H9 (cell line): ENCODE results near the gene PDIA4. TPM values are rescaled to one million over a fixed set of nuclear protein-coding genes. Genes with fewer than 3 reads are reported as not detected.

ENCODE experiments used
- DNase-seq: peaks from one replicate; pipeline ENCODE4 v3.0.0-alpha.2; 2017
- H2AFZ ChIP-seq: one replicate; pipeline ENCODE4 v1.6.1; 2013; ENCODE audit warnings: mild to moderate bottlenecking, low read length, control low read depth, moderate library complexity
- H2AK5ac ChIP-seq: 2 replicates; pipeline ENCODE4 v1.6.1; 2013; ENCODE audit warnings: low read length, control low read depth, mixed read lengths; ENCODE audit not compliant: insufficient read length
- H2BK120ac ChIP-seq: one replicate; pipeline ENCODE4 v1.6.1; 2013; ENCODE audit warnings: low read depth, mild to moderate bottlenecking, low read length, control low read depth, inconsistent platforms; ENCODE audit not compliant: poor library complexity, severe bottlenecking
- H2BK12ac ChIP-seq: 2 replicates; pipeline ENCODE4 v1.6.1; 2013; ENCODE audit warnings: low read length, control low read depth, mixed read lengths, low read depth; ENCODE audit not compliant: insufficient read length
- H2BK15ac ChIP-seq: 2 replicates; pipeline ENCODE4 v1.6.1; 2013; ENCODE audit warnings: low read depth, low read length, control low read depth
- H2BK20ac ChIP-seq: one replicate; pipeline ENCODE4 v1.6.1; 2013; ENCODE audit warnings: low read depth, mild to moderate bottlenecking, low read length, control low read depth, inconsistent platforms; ENCODE audit not compliant: poor library complexity, severe bottlenecking
- H2BK5ac ChIP-seq: 2 replicates; pipeline ENCODE4 v1.6.1; 2013; ENCODE audit warnings: low read length, control low read depth, mixed read lengths; ENCODE audit not compliant: insufficient read length
- H3K14ac ChIP-seq: 2 replicates; pipeline ENCODE4 v1.6.1; 2013; ENCODE audit warnings: low read length, control low read depth; ENCODE audit not compliant: insufficient read depth
- H3K18ac ChIP-seq: 2 replicates; pipeline ENCODE4 v1.6.1; 2013; ENCODE audit warnings: low read depth, mild to moderate bottlenecking, mixed read lengths, low read length, control low read depth; ENCODE audit not compliant: insufficient read length
- H3K23ac ChIP-seq: 2 replicates; pipeline ENCODE4 v1.6.1; 2013; ENCODE audit warnings: low read length, control low read depth, mixed read lengths, low read depth; ENCODE audit not compliant: insufficient read length
- H3K23me2 ChIP-seq: 2 replicates; pipeline ENCODE4 v1.6.1; 2013; ENCODE audit warnings: low read depth, mild to moderate bottlenecking, mixed read lengths, low read length, control low read depth; ENCODE audit not compliant: insufficient read length, poor library complexity, severe bottlenecking
- H3K27ac ChIP-seq: 2 replicates; pipeline ENCODE4 v1.5.1; 2013; ENCODE audit warnings: low read length, control low read depth, mixed read lengths, low read depth; ENCODE audit not compliant: insufficient read length
- H3K27me3 ChIP-seq: 2 replicates; pipeline ENCODE4 v1.6.1; 2013; ENCODE audit warnings: low read length, control low read depth, inconsistent platforms; ENCODE audit not compliant: insufficient read depth
- H3K4ac ChIP-seq: 2 replicates; pipeline ENCODE4 v1.6.1; 2013; ENCODE audit warnings: low read depth, mild to moderate bottlenecking, control low read depth, inconsistent platforms, low read length, moderate library complexity
- H3K4me1 ChIP-seq: 2 replicates; pipeline ENCODE4 v1.6.1; 2013; ENCODE audit warnings: low read length, control low read depth, inconsistent platforms; ENCODE audit not compliant: insufficient read depth
- H3K4me2 ChIP-seq: 2 replicates; pipeline ENCODE4 v1.6.1; 2013; ENCODE audit warnings: low read length, control low read depth, mixed read lengths; ENCODE audit not compliant: insufficient read length, insufficient read depth
- H3K56ac ChIP-seq: 2 replicates; pipeline ENCODE4 v1.6.1; 2013; ENCODE audit warnings: low read depth, mild to moderate bottlenecking, mixed read lengths, low read length, control low read depth; ENCODE audit not compliant: insufficient read length
- H3K79me1 ChIP-seq: 2 replicates; pipeline ENCODE4 v1.6.1; 2013; ENCODE audit warnings: low read depth, mild to moderate bottlenecking, moderate library complexity, low read length, control low read depth, inconsistent platforms; ENCODE audit not compliant: insufficient read depth, poor library complexity, severe bottlenecking
- H3K79me2 ChIP-seq: 2 replicates; pipeline ENCODE4 v1.6.1; 2013; ENCODE audit warnings: low read length, control low read depth, inconsistent platforms; ENCODE audit not compliant: insufficient read depth
- H3K9ac ChIP-seq: 2 replicates; pipeline ENCODE4 v1.6.1; 2013; ENCODE audit warnings: low read length, control low read depth, mixed read lengths; ENCODE audit not compliant: insufficient read length; ENCODE audit errors: extremely low read depth
- H3K9me3 ChIP-seq: one replicate; pipeline ENCODE4 v1.6.1; 2013; ENCODE audit warnings: low read depth, low read length, inconsistent platforms; ENCODE audit not compliant: control insufficient read depth
- H3T11ph ChIP-seq: one replicate; pipeline ENCODE4 v1.6.1; 2013; ENCODE audit warnings: mild to moderate bottlenecking, low read length, control low read depth, inconsistent platforms
- H4K20me1 ChIP-seq: one replicate; pipeline ENCODE4 v1.6.1; 2013; ENCODE audit not compliant: control insufficient read depth, insufficient read length, insufficient read depth
- H4K5ac ChIP-seq: 2 replicates; pipeline ENCODE4 v1.6.1; 2013; ENCODE audit warnings: low read depth, mild to moderate bottlenecking, mixed read lengths, low read length, control low read depth; ENCODE audit not compliant: insufficient read length
- H4K8ac ChIP-seq: replicated peaks from 2 replicates; pipeline ENCODE4 v1.6.1; 2013; ENCODE audit warnings: low read length, control low read depth, mixed read lengths, low read depth; ENCODE audit not compliant: insufficient read length
- H4K91ac ChIP-seq: 2 replicates; pipeline ENCODE4 v1.6.1; 2013; ENCODE audit warnings: low read depth, mild to moderate bottlenecking, moderate library complexity, mixed read lengths, low read length, control low read depth; ENCODE audit not compliant: insufficient read length
- H3K27ac Mint-ChIP-seq, 3 experiments: 2 replicates in 2 of 3; 3 replicates in 1 of 3; pipeline ENCODE4 v1.8.0; 2020 to 2021; ENCODE audit warnings: mixed read lengths in 3 of 3, mild to moderate bottlenecking in 1 of 3, moderate library complexity in 1 of 3
- H3K27me3 Mint-ChIP-seq: 2 replicates; pipeline ENCODE4 v1.8.0; 2021; ENCODE audit warnings: low read depth, mild to moderate bottlenecking, moderate library complexity, mixed read lengths
- H3K36me3 Mint-ChIP-seq, 3 experiments: 2 replicates in 2 of 3; 3 replicates in 1 of 3; pipeline ENCODE4 v1.8.0; 2020 to 2021; ENCODE audit warnings: low read depth in 3 of 3, mixed read lengths in 3 of 3; ENCODE audit not compliant: insufficient read depth in 1 of 3
- H3K4me1 Mint-ChIP-seq, 2 experiments: 2 replicates each; pipeline ENCODE4 v1.8.0; 2020; ENCODE audit warnings: mixed read lengths in 2 of 2
- H3K4me3 Mint-ChIP-seq, 2 experiments: 2 replicates in 1 of 2; 3 replicates in 1 of 2; pipeline ENCODE4 v1.8.0; 2020 to 2021; ENCODE audit warnings: mild to moderate bottlenecking in 2 of 2, mixed read lengths in 2 of 2, moderate library complexity in 1 of 2
- H3K9me3 Mint-ChIP-seq, 2 experiments: 2 replicates in 1 of 2; 3 replicates in 1 of 2; pipeline ENCODE4 v1.8.0; 2020; ENCODE audit warnings: mild to moderate bottlenecking in 2 of 2, mixed read lengths in 2 of 2, moderate library complexity in 1 of 2
- CTCF ChIP-seq: fragments of 200-600 bp; sonication (generic); conservative IDR thresholded peaks from 3 replicates; pipeline ENCODE4 v1.8.0; 2021; ENCODE audit warnings: antibody characterized with exemption, mild to moderate bottlenecking
- WGBS: extraction: QIAGEN DNeasy Blood & Tissue Kit; methylation state at CpG from one replicate; pipeline ENCODE4 v1.1.7; 2013; ENCODE audit warnings: missing lambda C conversion rate, low lambda C conversion rate, mixed read lengths; ENCODE audit not compliant: insufficient read length; ENCODE audit errors: extremely low coverage; 5-methylcytosine and 5-hydroxymethylcytosine counted together
- total RNA-seq: library from RNA; stranded (reverse); gene quantifications from 2 replicates; pipeline ENCODE4 v1.2.1, GENCODE V29; 2021

Gene PDIA4
- total RNA-seq, 1 experiment from 2014 or later = 217 TPM

- H3K4ac ChIP-seq = no peak overlapping the region
- Mint-ChIP-seq H3K4me1 (0 out of 4 replicates have a peak, but pooled peaks cover 0 to 4% of the 10 kb centered on the region in 2 experiments), H3K36me3 (peaks cover 41 to 73% (median 52%) of the 10 kb centered on the region in 3 experiments), H3K27me3 (no peaks in the 10 kb centered on the region), H3K27ac (peak overlapping the region in 1 of 3 experiments; percentile 39; a peak in 3 of 7 replicates), H3K9me3 (no peaks in the 10 kb centered on the region), H3K4me3 (no peak overlapping the region; a peak in 1 of 5 replicates)
- H4K5ac ChIP-seq = no peak overlapping the region
- H2AFZ ChIP-seq = no peak overlapping the region
- H4K91ac ChIP-seq = no peak overlapping the region
- H3K4me1 ChIP-seq = no peaks in the 10 kb centered on the region
- H2BK20ac ChIP-seq = no peak overlapping the region
- H2BK120ac ChIP-seq = no peak overlapping the region
- H3K23ac ChIP-seq = no peak overlapping the region
- H3T11ph ChIP-seq = no peak overlapping the region
- no peak overlapping the region for H2BK12ac ChIP-seq
- no peak overlapping the region for H3K9ac ChIP-seq
- no peak overlapping the region for H2AK5ac ChIP-seq
- no peaks in the 10 kb centered on the region for H3K23me2 ChIP-seq
- H2BK15ac ChIP-seq = no peak overlapping the region
- no peak overlapping the region for H3K4me2 ChIP-seq
- H3K27me3 ChIP-seq = no peaks in the 10 kb centered on the region
- no peaks in the 10 kb centered on the region for H4K20me1 ChIP-seq
- H3K27ac ChIP-seq = no peak overlapping the region
- H3K9me3 ChIP-seq = no peaks in the 10 kb centered on the region
- DNase-seq = no peak
- no peak for TF ChIP-seq CTCF
- no CpG with 5 or more reads among the region's 11 CpGs for WGBS
- no peak overlapping the region for H2BK5ac ChIP-seq
- no peaks in the 10 kb centered on the region for H3K79me2 ChIP-seq
- no peak overlapping the region for H3K18ac ChIP-seq
- H3K56ac ChIP-seq = no peak overlapping the region
- H3K79me1 ChIP-seq = no peaks in the 10 kb centered on the region
- H4K8ac ChIP-seq = no peak overlapping the region
- no peak overlapping the region for H3K14ac ChIP-seq
Observed at GRCh38 chr7:149003018-149003417, 25.3 kb downstream of the PDIA4 start.
